Stimulated activated CD8-positive, alpha-beta memory T cell treated with anti-CD3 and anti-CD28 coated beads, Interleukin-7, amount 100 ng/mL, for 24 hours (primary cell): ENCODE data around the gene CDK8.

ENCODE experiments used
- DNase-seq: peaks from one replicate; pipeline ENCODE4 v3.0.0-alpha.2; 2020; ENCODE audit warnings: low read depth

CDK8 gene

DNA sequence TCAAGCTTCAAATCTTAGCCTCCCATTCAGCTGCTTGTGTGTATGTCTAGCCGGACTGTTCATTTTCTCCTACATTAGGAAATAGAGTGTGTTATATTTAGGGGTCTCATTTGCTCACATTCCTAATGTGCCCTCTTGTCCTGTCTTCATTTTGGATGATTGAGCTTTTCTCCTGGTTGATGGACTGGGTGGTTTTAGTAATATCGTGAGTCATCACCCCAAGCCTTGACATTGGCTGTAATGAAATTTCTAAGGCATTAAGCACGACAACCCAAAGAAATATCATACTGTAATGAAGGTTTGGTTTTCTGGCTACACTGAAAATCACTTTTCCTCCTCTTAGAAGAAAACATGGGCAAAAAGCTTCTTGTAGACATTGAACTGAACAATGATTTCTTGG lies 192.8 kb downstream of the CDK8 start:
- DNase-seq = no peak

GRCh38 chr13:26448032-26448431 lies 194.1 kb downstream of the CDK8 start:
- no peak for DNase-seq

DNA sequence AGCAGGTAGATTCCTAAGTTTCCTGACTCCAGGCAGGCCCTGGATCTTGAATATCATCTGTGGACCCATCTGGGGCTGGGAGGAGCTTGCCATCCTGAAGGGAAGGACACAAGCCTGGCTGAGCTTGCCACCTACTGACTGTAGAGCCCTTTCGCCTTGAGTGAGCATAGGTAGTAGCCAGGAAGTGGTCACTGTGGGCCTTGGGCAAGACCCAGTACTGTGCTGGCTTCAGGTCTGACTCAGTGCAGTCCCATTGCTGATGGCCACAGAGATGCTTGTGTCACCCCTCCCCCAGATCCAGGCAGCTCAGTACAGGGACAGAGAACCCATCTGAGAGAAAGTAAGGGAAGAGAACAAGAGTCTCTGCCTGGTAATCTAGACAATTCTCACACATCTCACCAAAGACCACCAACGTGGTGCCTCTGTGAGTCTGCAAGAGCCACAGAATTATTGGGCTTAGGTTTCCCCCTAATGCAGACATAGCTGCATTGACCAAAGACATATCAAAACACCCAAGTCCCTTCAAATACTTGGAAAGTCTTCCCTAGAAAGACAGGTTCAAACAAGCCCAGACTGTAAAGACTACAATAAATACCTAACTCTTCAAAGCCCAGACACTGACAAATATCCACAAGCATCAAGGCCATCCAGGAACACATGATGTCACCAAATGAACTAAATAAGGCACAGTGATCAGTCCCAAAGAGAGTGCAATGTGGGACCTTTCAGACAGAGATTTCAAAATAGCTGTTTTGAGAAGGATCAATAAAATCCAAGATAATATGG lies 195.3 kb downstream of the CDK8 start:
- DNase-seq = no peak
